SK-N-MC (cell line): ENCODE results near the gene RNASEH2B.

Source experiments
- EZH2 ChIP-seq: fragments of 200-600 bp; sonication (generic); IDR thresholded peaks from one replicate; pipeline ENCODE4 v1.6.1; 2017; ENCODE audit warnings: antibody characterized with exemption
- FOXP2 ChIP-seq: optimal IDR thresholded peaks from 2 replicates; pipeline ENCODE3; 2011; ENCODE audit warnings: mild to moderate bottlenecking, moderate library complexity; ENCODE audit not compliant: insufficient read depth; ENCODE audit errors: extremely low read length, control extremely low read depth
- POLR2AphosphoS5 ChIP-seq: IDR thresholded peaks from 2 replicates; pipeline ENCODE4 v1.6.1; 2012; ENCODE audit warnings: mild to moderate bottlenecking, low read depth, low read length, borderline replicate concordance

- no peak for TF ChIP-seq POLR2AphosphoS5
- no peak for TF ChIP-seq EZH2
- TF ChIP-seq FOXP2: no peak
These were observed 26.7 kb upstream of the RNASEH2B start for GRCh38 chr13:50882816-50883435.
